Endothelial cell of umbilical vein (primary cell): ENCODE measurements around the gene GALR2. TPM values are rescaled to one million over a fixed set of nuclear protein-coding genes. Genes with fewer than 3 reads are reported as not detected.
"Not testable (repeated sequence)": the region's sequence is repeated elsewhere in the genome, so short reads cannot be mapped to it uniquely, and the experiment has no call there.

Experiments used
- BruUV-seq: library from RNA; stranded (reverse); fragments of 400-500 nt; replicated peaks from 2 replicates; lab custom pipeline; 2021; lab: Mats Ljungman, UMichigan
- CTCF ChIA-PET: fragments of 300-600, 350-600 bp; sonication (Branson Sonifier 250); formaldehyde crosslinking; loops from one replicate; lab custom pipeline; 2021; ENCODE audit warnings: antibody characterized with exemption, inconsistent platforms; lab: Charles Lee
- POLR2A ChIA-PET: fragments of 300-600, 350-600 bp; sonication (Branson Sonifier 250); formaldehyde crosslinking; loops from one replicate; lab custom pipeline; 2021; ENCODE audit warnings: antibody characterized with exemption, inconsistent platforms; lab: Charles Lee
- DNase-seq: peaks from one replicate; pipeline ENCODE4 v3.0.0-alpha.2; 2011; ENCODE audit warnings: low read depth, low spot score
- FAIRE-seq: peaks from 2 replicates; lab custom pipeline; 2011; peaks lifted over from hg19 to GRCh38; lab: Jason Lieb, UNC
- H2AFZ ChIP-seq: 2 replicates; pipeline ENCODE4 v1.6.0; 2012; ENCODE audit warnings: low read depth, low read length, control low read depth, inconsistent platforms
- H3K27ac ChIP-seq: 2 replicates; pipeline ENCODE4 v1.5.1; 2011; ENCODE audit warnings: low read depth, mild to moderate bottlenecking, control low read depth, low read length, moderate library complexity; ENCODE audit not compliant: insufficient read depth
- H3K27me3 ChIP-seq, 2 experiments: 2 replicates each; pipeline versions ENCODE4 v1.6.0 to v1.6.1; 2011; ENCODE audit warnings: low read length in 2 of 2, mixed read lengths in 1 of 2; ENCODE audit not compliant: control insufficient read depth in 2 of 2, insufficient read depth in 2 of 2
- H3K36me3 ChIP-seq, 2 experiments: 2 replicates in 1 of 2; 3 replicates in 1 of 2; pipeline ENCODE4 v1.5.1; 2011; ENCODE audit warnings: low read length in 2 of 2, mild to moderate bottlenecking in 1 of 2, moderate library complexity in 1 of 2; ENCODE audit not compliant: control insufficient read depth in 2 of 2, insufficient read depth in 2 of 2; ENCODE audit errors: extremely low read depth in 1 of 2
- H3K4me1 ChIP-seq: 3 replicates; pipeline ENCODE4 v1.5.1; 2011; ENCODE audit warnings: mild to moderate bottlenecking, low read length; ENCODE audit not compliant: control insufficient read depth, insufficient read depth; ENCODE audit errors: extremely low read depth
- H3K4me2 ChIP-seq: 2 replicates; pipeline ENCODE4 v1.6.1; 2011; ENCODE audit warnings: low read length, control low read depth, mixed read lengths; ENCODE audit not compliant: insufficient read depth
- H3K4me3 ChIP-seq, 3 experiments: fragments of 200-600 bp in 1 of 3; sonication (generic), shearing (Covaris generic) in 1 of 3; replicated peaks in 1 of 3; 2 replicates each; pipeline ENCODE4 v1.5.1; 2011 to 2016; ENCODE audit warnings: control low read depth in 3 of 3, low read length in 3 of 3, mild to moderate bottlenecking in 2 of 3, inconsistent platforms in 1 of 3, low read depth in 1 of 3, moderate library complexity in 1 of 3; ENCODE audit not compliant: insufficient read depth in 1 of 3
- H3K79me2 ChIP-seq: 2 replicates; pipeline ENCODE4 v1.6.0; 2012; ENCODE audit warnings: low read length, inconsistent platforms; ENCODE audit not compliant: control insufficient read depth, insufficient read depth
- H3K9ac ChIP-seq: replicated peaks from 2 replicates; pipeline ENCODE3; 2011; ENCODE audit warnings: low read length, control low read depth; ENCODE audit not compliant: insufficient read depth; ENCODE audit errors: extremely low read depth
- H3K9me1 ChIP-seq: replicated peaks from 3 replicates; pipeline ENCODE4 v1.6.0; 2011; ENCODE audit warnings: mild to moderate bottlenecking, low read length; ENCODE audit not compliant: control insufficient read depth, insufficient read depth; ENCODE audit errors: extremely low read depth
- H3K9me3 ChIP-seq: replicated peaks from 2 replicates; pipeline ENCODE4 v1.5.1; 2012; ENCODE audit warnings: low read length, inconsistent platforms; ENCODE audit not compliant: control insufficient read depth, insufficient read depth
- H4K20me1 ChIP-seq: replicated peaks from 2 replicates; pipeline ENCODE3; 2011; ENCODE audit warnings: mild to moderate bottlenecking, low read length; ENCODE audit not compliant: control insufficient read depth, insufficient read depth; ENCODE audit errors: extremely low read depth
- EZH2 ChIP-seq: IDR thresholded peaks from 2 replicates; pipeline ENCODE4 v1.6.1; 2012; ENCODE audit warnings: borderline replicate concordance, low read depth, mild to moderate bottlenecking, moderate library complexity, low read length, inconsistent platforms; ENCODE audit not compliant: severe bottlenecking
- FOS ChIP-seq: IDR thresholded peaks from 2 replicates; pipeline ENCODE4 v1.6.1; 2011; ENCODE audit warnings: mild to moderate bottlenecking, low read length, moderate library complexity, borderline replicate concordance; ENCODE audit not compliant: insufficient read depth
- GATA2 ChIP-seq: IDR thresholded peaks from 2 replicates; pipeline ENCODE4 v1.7.0; 2011; ENCODE audit warnings: low read depth, mild to moderate bottlenecking, moderate library complexity, mixed read lengths, low read length; ENCODE audit not compliant: insufficient read length, insufficient read depth
- JUN ChIP-seq: IDR thresholded peaks from 2 replicates; pipeline ENCODE4 v1.6.1; 2011; ENCODE audit warnings: borderline replicate concordance, low read depth; ENCODE audit not compliant: insufficient read length, insufficient read depth
- MAX ChIP-seq: IDR thresholded peaks from 2 replicates; pipeline ENCODE4 v1.6.1; 2011; ENCODE audit not compliant: insufficient read depth, insufficient read length
- MYC ChIP-seq: IDR thresholded peaks from one replicate; pipeline ENCODE4 v1.6.1; 2011; ENCODE audit warnings: mild to moderate bottlenecking, low read depth, low read length
- POLR2A ChIP-seq: IDR thresholded peaks from 2 replicates; pipeline ENCODE4 v1.6.1; 2012; ENCODE audit warnings: low read depth, mild to moderate bottlenecking, control low read depth, low read length
- POLR2AphosphoS5 ChIP-seq: IDR thresholded peaks from 2 replicates; pipeline ENCODE4 v1.6.1; 2012; ENCODE audit warnings: low read depth, mild to moderate bottlenecking, control low read depth, low read length, moderate library complexity; ENCODE audit not compliant: insufficient read depth
- dilution Hi-C: fragments of 300-500 bp; cut with MboI; formaldehyde crosslinking; loops from one replicate; pipeline ENCODE4 v1.15.0; 2019; ENCODE audit warnings: low sequenced_read_pairs; ENCODE audit not compliant: extremely low pct_ligation_motif_present
- intact Hi-C: fragments of 100-400 bp; cut with micrococcal nuclease; formaldehyde crosslinking; loops from one replicate; pipeline ENCODE4 v1.10.0; 2022
- polyA plus RNA-seq, 4 experiments: library from polyadenylated mRNA; depleted of rRNA in 3 of 4; stranded (reverse) in 3 of 4; unstranded in 1 of 4; fragments of >200 nt; gene quantifications; 2 replicates each; pipeline versions ENCODE4 v1.2.1 to v1.2.3, GENCODE V29; 2011 to 2012; ENCODE audit warnings: missing spikeins in 1 of 4
- total RNA-seq: library from RNA; stranded (reverse); gene quantifications from 2 replicates; pipeline ENCODE4 v1.2.3, GENCODE V29; 2021
- TF ChIP-seq, protein P1 (sequence below), 2 donors: IDR thresholded peaks; 1 replicate in 1 of 2; 2 replicates in 1 of 2; pipeline ENCODE4 v1.5.1; 2011; ENCODE audit warnings: low read length in 2 of 2, mild to moderate bottlenecking in 2 of 2, moderate library complexity in 2 of 2, control low read depth in 1 of 2, inconsistent platforms in 1 of 2, low read depth in 1 of 2; ENCODE audit not compliant: insufficient read depth in 1 of 2; ENCODE audit errors: extremely low read depth in 1 of 2

GALR2 gene
- total and polyA plus RNA-seq, 2 donors (not counting 3 experiments of a cell fraction or from before 2014, with no cell fraction given) = 0.47 TPM; not detected in 1

DNA sequence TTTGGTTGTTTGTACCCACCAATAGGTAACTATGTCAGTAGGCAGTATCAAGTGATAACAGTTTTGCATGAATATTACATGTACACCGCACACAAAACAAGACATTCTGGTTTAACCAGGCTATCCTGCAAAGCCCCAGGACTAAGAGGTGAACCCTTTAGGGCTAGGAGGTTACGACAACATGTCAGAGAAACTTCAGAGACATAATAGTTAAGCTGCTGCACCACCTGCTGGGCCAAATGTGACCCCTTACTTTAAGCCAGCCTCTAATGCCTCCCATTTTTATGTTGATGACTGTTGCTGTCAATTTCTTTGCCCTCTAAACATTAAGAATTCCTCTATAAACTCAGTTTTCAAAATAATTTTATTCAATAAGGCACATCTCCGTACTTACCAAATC is 17.7 kb upstream of the GALR2 start:
- CTCF ChIA-PET = interaction anchor here (2.7 kb wide), 1 partner anchor 43 kb away, joined by 14 read pairs; no protein-coding TSS in a partner anchor
- Histone ChIP-seq H3K4me3 (no peak overlapping the region), H3K27me3 (no peaks in the 10 kb centered on the region), H3K36me3 (peaks cover 21 to 23% of the 10 kb centered on the region in 2 experiments), H3K4me1 (peaks cover 18% of the 10 kb centered on the region), H3K9me1 (no peaks in the 10 kb centered on the region), H4K20me1 (no peaks in the 10 kb centered on the region), H3K27ac (no peak overlapping the region), H2AFZ (no peak overlapping the region), H3K79me2 (peaks cover 10% of the 10 kb centered on the region), H3K9ac (no peak overlapping the region), H3K9me3 (no peaks in the 10 kb centered on the region), H3K4me2 (no peak overlapping the region)
- POLR2A ChIA-PET = no interaction called here
- no TSS peak for BruUV-seq
- no peak for DNase-seq
- intact Hi-C loops (no loop called here), dilution Hi-C loops (no loop called here)
- no peak for FAIRE-seq
- TF ChIP-seq MYC (no peak), FOS (no peak), JUN (no peak), POLR2AphosphoS5 (no peak), POLR2A (no peak), EZH2 (no peak), GATA2 (no peak), MAX (no peak)
- TF ChIP-seq, protein P1, sequence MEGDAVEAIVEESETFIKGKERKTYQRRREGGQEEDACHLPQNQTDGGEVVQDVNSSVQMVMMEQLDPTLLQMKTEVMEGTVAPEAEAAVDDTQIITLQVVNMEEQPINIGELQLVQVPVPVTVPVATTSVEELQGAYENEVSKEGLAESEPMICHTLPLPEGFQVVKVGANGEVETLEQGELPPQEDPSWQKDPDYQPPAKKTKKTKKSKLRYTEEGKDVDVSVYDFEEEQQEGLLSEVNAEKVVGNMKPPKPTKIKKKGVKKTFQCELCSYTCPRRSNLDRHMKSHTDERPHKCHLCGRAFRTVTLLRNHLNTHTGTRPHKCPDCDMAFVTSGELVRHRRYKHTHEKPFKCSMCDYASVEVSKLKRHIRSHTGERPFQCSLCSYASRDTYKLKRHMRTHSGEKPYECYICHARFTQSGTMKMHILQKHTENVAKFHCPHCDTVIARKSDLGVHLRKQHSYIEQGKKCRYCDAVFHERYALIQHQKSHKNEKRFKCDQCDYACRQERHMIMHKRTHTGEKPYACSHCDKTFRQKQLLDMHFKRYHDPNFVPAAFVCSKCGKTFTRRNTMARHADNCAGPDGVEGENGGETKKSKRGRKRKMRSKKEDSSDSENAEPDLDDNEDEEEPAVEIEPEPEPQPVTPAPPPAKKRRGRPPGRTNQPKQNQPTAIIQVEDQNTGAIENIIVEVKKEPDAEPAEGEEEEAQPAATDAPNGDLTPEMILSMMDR (IDR thresholded peaks at IDR 0.05; ENCODE audit: extremely low read depth in 1 of 2, insufficient read depth in 1 of 2, low read depth in 1 of 2, low read length in 2 of 2) = no peak

DNA sequence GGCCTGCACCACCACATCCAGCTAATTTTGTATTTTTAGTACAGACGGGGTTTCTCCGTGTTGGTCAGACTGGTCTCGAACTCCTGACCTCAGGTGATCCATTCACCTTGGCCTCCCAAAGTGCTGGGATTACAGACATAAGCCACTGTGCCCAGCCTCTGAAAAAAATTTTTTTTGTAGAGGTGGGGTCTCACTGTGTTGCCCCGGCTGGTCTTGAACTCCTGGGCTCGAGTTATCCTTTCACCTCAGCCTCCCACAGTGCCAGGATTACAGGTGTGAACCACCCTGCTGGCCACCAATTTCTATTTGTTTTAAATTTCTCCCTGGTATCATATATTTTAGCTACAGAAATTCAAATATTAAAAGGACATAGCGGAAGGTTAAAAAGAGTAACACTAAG is 16.3 kb upstream of the GALR2 start:
- BruUV-seq, dilution Hi-C loops, H3K9ac ChIP-seq, H3K9me1 ChIP-seq, H3K4me2 ChIP-seq, FAIRE-seq, POLR2A ChIA-PET, H3K27me3 ChIP-seq, H3K9me3 ChIP-seq, H3K4me3 ChIP-seq, H3K27ac ChIP-seq, H2AFZ ChIP-seq, intact Hi-C loops, H3K79me2 ChIP-seq, DNase-seq, H4K20me1 ChIP-seq: not testable (repeated sequence)
- CTCF ChIA-PET = interaction anchor here (1.3 kb wide), 2 partner anchors 44 to 221 kb away, joined by 3 read pairs; no protein-coding TSS in a partner anchor
- Histone ChIP-seq H3K36me3 (peaks cover 22 to 27% of the 10 kb centered on the region in 2 experiments), H3K4me1 (peaks cover 15% of the 10 kb centered on the region)
